EH (cell line): Measurements from ENCODE around the gene GRAP2.

ENCODE experiments used
- DNase-seq: peaks from one replicate; pipeline ENCODE4 v3.0.0-alpha.2; 2015; ENCODE audit warnings: low read depth

GRAP2 gene

DNA sequence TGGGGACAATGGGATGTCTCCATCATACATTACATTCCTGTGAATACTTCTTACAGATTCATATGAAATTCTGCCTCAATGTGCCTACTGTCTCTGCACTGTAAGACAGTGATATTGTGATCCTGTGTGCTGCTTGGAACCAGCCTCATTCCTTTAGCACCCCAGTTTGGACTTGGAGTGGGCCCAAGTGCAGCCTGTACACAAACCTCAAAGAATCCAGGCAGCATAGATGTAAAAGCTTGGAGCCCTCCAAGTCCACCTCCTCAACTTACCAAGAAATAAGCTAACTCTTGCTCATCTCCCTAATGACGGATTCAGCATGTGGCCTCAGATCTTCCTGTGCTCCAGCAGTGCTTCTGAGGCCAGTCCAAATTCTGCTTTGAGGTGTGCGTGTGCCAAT, 24.4 kb downstream of the GRAP2 start:
- DNase-seq = no peak

- DNase-seq = no peak
Measured at GRCh38 chr22:39925909-39926679, 25.2 kb downstream of the GRAP2 start.

GRCh38 chr22:39926753-39927152, 25.9 kb downstream of the GRAP2 start:
- no peak for DNase-seq

GRCh38 chr22:39927544-39927943, 26.7 kb downstream of the GRAP2 start:
- DNase-seq = no peak

GRCh38 chr22:39928536-39929520, 27.9 kb downstream of the GRAP2 start:
- no peak for DNase-seq

GRCh38 chr22:39931251-39931650, 30.4 kb downstream of the GRAP2 start:
- no peak for DNase-seq

GRCh38 chr22:39932166-39932565, 31.3 kb downstream of the GRAP2 start:
- no peak for DNase-seq

DNA sequence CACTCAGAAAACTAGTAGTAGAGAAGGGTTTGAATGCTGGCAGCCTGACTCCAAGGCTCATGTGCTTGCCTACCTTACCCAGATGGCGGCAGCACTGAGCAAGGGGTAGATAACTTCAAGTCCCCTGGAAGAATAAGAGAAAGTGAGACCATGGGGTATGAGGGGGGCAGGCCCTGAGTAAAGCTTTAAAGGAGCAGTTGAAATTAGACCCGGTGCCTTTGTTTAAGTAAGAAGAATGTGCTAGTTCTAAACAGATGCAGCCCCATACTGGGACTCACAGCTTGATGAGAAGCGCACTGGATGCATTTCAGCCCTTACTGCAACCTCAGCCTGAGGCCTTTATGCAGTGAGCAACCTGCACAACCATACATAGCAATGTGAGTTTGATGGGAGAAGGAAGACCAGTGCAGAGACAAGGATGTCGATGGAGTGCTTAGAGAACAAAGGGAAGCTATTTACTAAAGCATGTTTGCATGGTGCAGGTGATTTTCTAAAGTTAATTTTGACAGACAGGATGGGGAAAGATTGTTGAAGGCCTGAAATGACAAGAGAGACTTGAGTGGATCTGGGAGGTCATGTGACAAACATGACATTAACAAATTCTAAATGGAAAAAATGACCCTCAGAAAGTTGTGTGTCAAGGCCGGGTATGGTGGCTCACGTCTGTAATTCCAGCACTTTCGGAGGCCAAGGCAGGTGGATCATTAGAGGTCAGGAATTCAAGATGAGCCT, 32.2 kb downstream of the GRAP2 start:
- DNase-seq = peak; percentile 36

GRCh38 chr22:39933741-39934140, 32.9 kb downstream of the GRAP2 start:
- DNase-seq = no peak

GRCh38 chr22:39935116-39935515, 34.2 kb downstream of the GRAP2 start:
- DNase-seq = no peak

DNA sequence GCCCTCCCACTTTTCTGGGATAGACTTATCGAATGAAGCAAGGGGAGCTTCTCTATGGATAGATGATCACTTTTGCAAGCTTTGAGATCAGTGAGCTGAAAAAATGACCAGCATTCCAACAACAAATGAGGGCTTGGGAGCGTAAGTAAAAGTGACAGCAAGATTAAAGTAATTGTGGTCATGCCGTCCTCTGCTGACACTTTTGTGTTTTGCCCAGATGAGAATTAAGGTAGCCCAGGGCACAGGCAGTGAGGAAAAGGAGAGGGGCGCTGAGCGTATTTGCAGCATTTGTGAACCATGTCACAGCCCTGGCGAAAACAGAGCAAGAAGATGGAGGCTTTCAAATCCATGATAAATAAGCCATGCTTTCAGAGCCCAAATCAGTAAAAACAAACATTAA, 34.7 kb downstream of the GRAP2 start:
- DNase-seq = no peak

GRCh38 chr22:39936523-39937145, 35.8 kb downstream of the GRAP2 start:
- DNase-seq = no peak

- no peak for DNase-seq
Measured at GRCh38 chr22:39937906-39938305, 37.0 kb downstream of the GRAP2 start.

- no peak for DNase-seq
Measured at GRCh38 chr22:39938509-39939111, 37.7 kb downstream of the GRAP2 start.

DNA sequence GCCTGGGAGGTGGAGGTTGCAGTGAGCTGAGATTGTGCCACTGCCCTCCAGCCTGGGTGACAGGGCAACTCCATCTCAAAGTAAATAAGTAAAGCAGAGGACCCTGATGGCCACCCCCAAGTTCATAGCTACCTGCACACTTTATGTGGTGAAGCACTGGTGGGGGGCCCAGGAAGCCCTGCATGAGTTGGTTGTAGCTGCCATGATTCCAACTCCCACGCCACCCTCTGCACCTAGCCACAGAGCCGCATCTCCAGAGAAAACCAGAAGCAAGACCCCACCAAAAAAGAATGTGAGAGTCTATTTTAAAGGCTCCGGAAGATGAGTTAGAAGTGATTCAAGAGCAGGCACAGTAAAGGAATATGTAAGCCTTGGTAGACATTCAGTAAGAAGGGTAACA, 38.9 kb downstream of the GRAP2 start:
- no peak for DNase-seq

- DNase-seq = no peak
Measured at GRCh38 chr22:39940757-39941305, 39.9 kb downstream of the GRAP2 start.

DNA sequence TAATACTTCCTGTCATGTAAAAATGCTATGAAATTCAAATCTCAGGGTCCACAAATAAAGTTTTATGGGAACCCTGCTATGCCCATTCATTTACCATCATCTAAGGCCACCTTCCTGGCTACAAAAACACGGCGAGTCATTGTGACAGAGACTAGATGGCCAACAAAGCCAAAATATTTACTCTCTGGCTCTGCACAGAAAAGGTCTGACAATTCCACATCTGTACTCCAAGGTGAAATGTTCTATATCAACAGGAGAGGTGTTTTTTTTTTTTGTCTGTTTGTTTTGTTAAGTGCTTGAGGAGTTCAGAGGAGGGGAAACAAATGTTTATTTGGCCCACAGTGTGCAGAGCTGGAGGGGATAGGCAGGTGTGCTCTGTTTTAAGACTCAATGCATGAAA, 40.7 kb downstream of the GRAP2 start:
- DNase-seq = no peak

DNA sequence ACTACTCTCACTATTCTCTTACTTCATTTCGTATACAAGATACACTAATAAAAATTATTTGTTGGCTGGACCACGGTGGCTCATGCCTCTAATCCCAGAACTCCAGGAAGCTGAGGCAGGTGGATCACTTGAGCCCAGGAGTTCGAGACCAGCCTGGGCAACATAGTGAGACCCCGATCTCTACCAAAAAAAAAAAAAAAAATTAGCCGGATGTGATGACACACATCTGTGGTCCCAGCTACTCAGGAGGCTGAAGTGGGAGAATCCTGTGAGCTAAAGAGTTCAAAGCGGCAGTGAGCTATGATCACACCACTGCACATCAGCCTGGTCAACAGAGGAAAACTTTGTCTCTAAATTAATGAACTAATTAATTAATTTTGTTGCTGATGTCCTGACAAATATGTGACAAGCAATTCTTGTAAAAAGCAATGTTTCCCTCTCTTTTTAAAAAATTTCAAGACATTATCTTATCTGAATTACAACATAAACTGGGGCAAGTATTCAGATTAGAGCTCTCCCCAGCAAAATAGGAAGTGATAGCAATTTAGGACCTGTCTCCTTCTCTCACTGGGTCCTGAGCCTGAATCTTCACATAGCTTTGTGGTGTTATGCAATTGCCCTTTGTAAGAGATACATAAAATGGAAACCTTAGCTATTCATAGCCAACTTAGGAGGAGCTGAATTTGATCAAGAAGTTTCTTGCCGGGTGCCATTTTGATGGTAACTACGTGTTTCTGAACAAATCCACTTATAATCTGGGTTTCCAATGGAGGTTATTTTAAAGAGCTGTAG, 41.8 kb downstream of the GRAP2 start:
- no peak for DNase-seq

DNA sequence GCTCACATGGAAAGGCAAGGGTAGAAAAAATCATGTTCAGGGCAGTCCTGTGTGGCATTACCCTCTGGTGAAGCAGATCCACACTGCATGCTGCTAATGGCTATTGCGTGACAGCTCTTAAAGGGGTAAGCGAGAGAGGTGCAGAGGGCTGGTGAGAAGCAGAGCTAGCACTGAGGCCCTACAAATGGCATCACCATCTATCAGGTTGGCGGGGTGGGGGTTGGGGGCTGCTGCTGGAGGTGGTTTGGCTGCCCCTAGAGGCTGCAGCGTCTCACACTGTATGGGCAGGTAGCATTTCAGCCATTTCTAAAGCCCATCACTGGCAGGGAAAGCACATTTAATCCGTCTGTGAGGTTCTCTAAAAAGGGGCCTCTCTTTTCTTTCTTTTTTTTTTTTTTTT, 42.5 kb downstream of the GRAP2 start:
- DNase-seq = no peak
